H54 (cell line): ENCODE results near the gene LRCH1.

ENCODE experiments used
- DNase-seq: peaks from one replicate; pipeline ENCODE4 v3.0.0; 2011; ENCODE audit warnings: low spot score, mixed read lengths; ENCODE audit not compliant: insufficient read length
- FAIRE-seq: peaks from 3 replicates; lab custom pipeline; 2011; peaks lifted over from hg19 to GRCh38; lab: Jason Lieb, UNC
- POLR2A ChIP-seq: IDR thresholded peaks from 2 replicates; pipeline ENCODE4 v1.6.1; 2011; ENCODE audit warnings: low read depth, mild to moderate bottlenecking, low read length

LRCH1 gene

GRCh38 chr13:46613409-46614049, 60.6 kb downstream of the LRCH1 start:
- TF ChIP-seq POLR2A, result no peak
- FAIRE-seq (no peak), DNase-seq (no peak)

- DNase-seq, result no peak
- FAIRE-seq, result no peak
- no peak for TF ChIP-seq POLR2A
These were observed 61.6 kb downstream of the LRCH1 start for GRCh38 chr13:46614582-46614981.

GRCh38 chr13:46615888-46616531, 63.0 kb downstream of the LRCH1 start:
- TF ChIP-seq POLR2A, result no peak
- no peak for FAIRE-seq
- DNase-seq, result no peak

GRCh38 chr13:46617229-46617721, 64.3 kb downstream of the LRCH1 start:
- FAIRE-seq (no peak), DNase-seq (no peak)
- TF ChIP-seq POLR2A, result no peak

GRCh38 chr13:46617885-46618284, 64.9 kb downstream of the LRCH1 start:
- no peak for TF ChIP-seq POLR2A
- DNase-seq (no peak), FAIRE-seq (no peak)

GRCh38 chr13:46618694-46619254, 65.8 kb downstream of the LRCH1 start:
- TF ChIP-seq POLR2A, result no peak
- FAIRE-seq (no peak), DNase-seq (no peak)

- FAIRE-seq (no peak), DNase-seq (no peak)
- TF ChIP-seq POLR2A, result no peak
These were observed 67.1 kb downstream of the LRCH1 start for GRCh38 chr13:46620029-46620428.

GRCh38 chr13:46620471-46620870, 67.5 kb downstream of the LRCH1 start:
- no peak for TF ChIP-seq POLR2A
- DNase-seq, result no peak
- no peak for FAIRE-seq

- TF ChIP-seq POLR2A, result no peak
- no peak for DNase-seq
- no peak for FAIRE-seq
These were observed 68.2 kb downstream of the LRCH1 start for GRCh38 chr13:46621133-46621532.

- no peak for TF ChIP-seq POLR2A
- DNase-seq, result no peak
- FAIRE-seq, result no peak
These were observed 69.0 kb downstream of the LRCH1 start for GRCh38 chr13:46621792-46622629.

- FAIRE-seq (no peak), DNase-seq (no peak)
- TF ChIP-seq POLR2A, result no peak
These were observed 69.8 kb downstream of the LRCH1 start for GRCh38 chr13:46622630-46623256.

GRCh38 chr13:46624353-46624752, 71.4 kb downstream of the LRCH1 start:
- TF ChIP-seq POLR2A, result no peak
- FAIRE-seq (no peak), DNase-seq (no peak)

- TF ChIP-seq POLR2A, result no peak
- DNase-seq (no peak), FAIRE-seq (no peak)
These were observed 71.9 kb downstream of the LRCH1 start for GRCh38 chr13:46624821-46625220.
